H9 (cell line): ENCODE measurements around the gene NHLRC4. TPM values are rescaled to one million over a fixed set of nuclear protein-coding genes. Genes with fewer than 3 reads are reported as not detected.

Experiments
- DNase-seq: peaks from one replicate; pipeline ENCODE4 v3.0.0-alpha.2; 2017
- H2AFZ ChIP-seq: one replicate; pipeline ENCODE4 v1.6.1; 2013; ENCODE audit warnings: mild to moderate bottlenecking, low read length, control low read depth, moderate library complexity
- H2AK5ac ChIP-seq: 2 replicates; pipeline ENCODE4 v1.6.1; 2013; ENCODE audit warnings: low read length, control low read depth, mixed read lengths; ENCODE audit not compliant: insufficient read length
- H2BK120ac ChIP-seq: one replicate; pipeline ENCODE4 v1.6.1; 2013; ENCODE audit warnings: low read depth, mild to moderate bottlenecking, low read length, control low read depth, inconsistent platforms; ENCODE audit not compliant: poor library complexity, severe bottlenecking
- H2BK12ac ChIP-seq: 2 replicates; pipeline ENCODE4 v1.6.1; 2013; ENCODE audit warnings: low read length, control low read depth, mixed read lengths, low read depth; ENCODE audit not compliant: insufficient read length
- H2BK15ac ChIP-seq: 2 replicates; pipeline ENCODE4 v1.6.1; 2013; ENCODE audit warnings: low read depth, low read length, control low read depth
- H2BK20ac ChIP-seq: one replicate; pipeline ENCODE4 v1.6.1; 2013; ENCODE audit warnings: low read depth, mild to moderate bottlenecking, low read length, control low read depth, inconsistent platforms; ENCODE audit not compliant: poor library complexity, severe bottlenecking
- H2BK5ac ChIP-seq: 2 replicates; pipeline ENCODE4 v1.6.1; 2013; ENCODE audit warnings: low read length, control low read depth, mixed read lengths; ENCODE audit not compliant: insufficient read length
- H3K14ac ChIP-seq: 2 replicates; pipeline ENCODE4 v1.6.1; 2013; ENCODE audit warnings: low read length, control low read depth; ENCODE audit not compliant: insufficient read depth
- H3K18ac ChIP-seq: 2 replicates; pipeline ENCODE4 v1.6.1; 2013; ENCODE audit warnings: low read depth, mild to moderate bottlenecking, mixed read lengths, low read length, control low read depth; ENCODE audit not compliant: insufficient read length
- H3K23ac ChIP-seq: 2 replicates; pipeline ENCODE4 v1.6.1; 2013; ENCODE audit warnings: low read length, control low read depth, mixed read lengths, low read depth; ENCODE audit not compliant: insufficient read length
- H3K23me2 ChIP-seq: 2 replicates; pipeline ENCODE4 v1.6.1; 2013; ENCODE audit warnings: low read depth, mild to moderate bottlenecking, mixed read lengths, low read length, control low read depth; ENCODE audit not compliant: insufficient read length, poor library complexity, severe bottlenecking
- H3K27ac ChIP-seq: 2 replicates; pipeline ENCODE4 v1.5.1; 2013; ENCODE audit warnings: low read length, control low read depth, mixed read lengths, low read depth; ENCODE audit not compliant: insufficient read length
- H3K27me3 ChIP-seq: 2 replicates; pipeline ENCODE4 v1.6.1; 2013; ENCODE audit warnings: low read length, control low read depth, inconsistent platforms; ENCODE audit not compliant: insufficient read depth
- H3K4ac ChIP-seq: 2 replicates; pipeline ENCODE4 v1.6.1; 2013; ENCODE audit warnings: low read depth, mild to moderate bottlenecking, control low read depth, inconsistent platforms, low read length, moderate library complexity
- H3K4me1 ChIP-seq: 2 replicates; pipeline ENCODE4 v1.6.1; 2013; ENCODE audit warnings: low read length, control low read depth, inconsistent platforms; ENCODE audit not compliant: insufficient read depth
- H3K4me2 ChIP-seq: 2 replicates; pipeline ENCODE4 v1.6.1; 2013; ENCODE audit warnings: low read length, control low read depth, mixed read lengths; ENCODE audit not compliant: insufficient read length, insufficient read depth
- H3K56ac ChIP-seq: 2 replicates; pipeline ENCODE4 v1.6.1; 2013; ENCODE audit warnings: low read depth, mild to moderate bottlenecking, mixed read lengths, low read length, control low read depth; ENCODE audit not compliant: insufficient read length
- H3K79me1 ChIP-seq: 2 replicates; pipeline ENCODE4 v1.6.1; 2013; ENCODE audit warnings: low read depth, mild to moderate bottlenecking, moderate library complexity, low read length, control low read depth, inconsistent platforms; ENCODE audit not compliant: insufficient read depth, poor library complexity, severe bottlenecking
- H3K79me2 ChIP-seq: 2 replicates; pipeline ENCODE4 v1.6.1; 2013; ENCODE audit warnings: low read length, control low read depth, inconsistent platforms; ENCODE audit not compliant: insufficient read depth
- H3K9ac ChIP-seq: 2 replicates; pipeline ENCODE4 v1.6.1; 2013; ENCODE audit warnings: low read length, control low read depth, mixed read lengths; ENCODE audit not compliant: insufficient read length; ENCODE audit errors: extremely low read depth
- H3K9me3 ChIP-seq: one replicate; pipeline ENCODE4 v1.6.1; 2013; ENCODE audit warnings: low read depth, low read length, inconsistent platforms; ENCODE audit not compliant: control insufficient read depth
- H3T11ph ChIP-seq: one replicate; pipeline ENCODE4 v1.6.1; 2013; ENCODE audit warnings: mild to moderate bottlenecking, low read length, control low read depth, inconsistent platforms
- H4K20me1 ChIP-seq: one replicate; pipeline ENCODE4 v1.6.1; 2013; ENCODE audit not compliant: control insufficient read depth, insufficient read length, insufficient read depth
- H4K5ac ChIP-seq: 2 replicates; pipeline ENCODE4 v1.6.1; 2013; ENCODE audit warnings: low read depth, mild to moderate bottlenecking, mixed read lengths, low read length, control low read depth; ENCODE audit not compliant: insufficient read length
- H4K8ac ChIP-seq: replicated peaks from 2 replicates; pipeline ENCODE4 v1.6.1; 2013; ENCODE audit warnings: low read length, control low read depth, mixed read lengths, low read depth; ENCODE audit not compliant: insufficient read length
- H4K91ac ChIP-seq: 2 replicates; pipeline ENCODE4 v1.6.1; 2013; ENCODE audit warnings: low read depth, mild to moderate bottlenecking, moderate library complexity, mixed read lengths, low read length, control low read depth; ENCODE audit not compliant: insufficient read length
- H3K27ac Mint-ChIP-seq, 3 experiments: 2 replicates in 2 of 3; 3 replicates in 1 of 3; pipeline ENCODE4 v1.8.0; 2020 to 2021; ENCODE audit warnings: mixed read lengths in 3 of 3, mild to moderate bottlenecking in 1 of 3, moderate library complexity in 1 of 3
- H3K27me3 Mint-ChIP-seq: 2 replicates; pipeline ENCODE4 v1.8.0; 2021; ENCODE audit warnings: low read depth, mild to moderate bottlenecking, moderate library complexity, mixed read lengths
- H3K36me3 Mint-ChIP-seq, 3 experiments: 2 replicates in 2 of 3; 3 replicates in 1 of 3; pipeline ENCODE4 v1.8.0; 2020 to 2021; ENCODE audit warnings: low read depth in 3 of 3, mixed read lengths in 3 of 3; ENCODE audit not compliant: insufficient read depth in 1 of 3
- H3K4me1 Mint-ChIP-seq, 2 experiments: 2 replicates each; pipeline ENCODE4 v1.8.0; 2020; ENCODE audit warnings: mixed read lengths in 2 of 2
- H3K4me3 Mint-ChIP-seq, 2 experiments: 2 replicates in 1 of 2; 3 replicates in 1 of 2; pipeline ENCODE4 v1.8.0; 2020 to 2021; ENCODE audit warnings: mild to moderate bottlenecking in 2 of 2, mixed read lengths in 2 of 2, moderate library complexity in 1 of 2
- H3K9me3 Mint-ChIP-seq, 2 experiments: 2 replicates in 1 of 2; 3 replicates in 1 of 2; pipeline ENCODE4 v1.8.0; 2020; ENCODE audit warnings: mild to moderate bottlenecking in 2 of 2, mixed read lengths in 2 of 2, moderate library complexity in 1 of 2
- CTCF ChIP-seq: fragments of 200-600 bp; sonication (generic); conservative IDR thresholded peaks from 3 replicates; pipeline ENCODE4 v1.8.0; 2021; ENCODE audit warnings: antibody characterized with exemption, mild to moderate bottlenecking
- WGBS: extraction: QIAGEN DNeasy Blood & Tissue Kit; methylation state at CpG from one replicate; pipeline ENCODE4 v1.1.7; 2013; ENCODE audit warnings: missing lambda C conversion rate, low lambda C conversion rate, mixed read lengths; ENCODE audit not compliant: insufficient read length; ENCODE audit errors: extremely low coverage; 5-methylcytosine and 5-hydroxymethylcytosine counted together
- total RNA-seq: library from RNA; stranded (reverse); gene quantifications from 2 replicates; pipeline ENCODE4 v1.2.1, GENCODE V29; 2021

The NHLRC4 gene
- total RNA-seq, 1 experiment from 2014 or later, result 0.42 TPM

DNA sequence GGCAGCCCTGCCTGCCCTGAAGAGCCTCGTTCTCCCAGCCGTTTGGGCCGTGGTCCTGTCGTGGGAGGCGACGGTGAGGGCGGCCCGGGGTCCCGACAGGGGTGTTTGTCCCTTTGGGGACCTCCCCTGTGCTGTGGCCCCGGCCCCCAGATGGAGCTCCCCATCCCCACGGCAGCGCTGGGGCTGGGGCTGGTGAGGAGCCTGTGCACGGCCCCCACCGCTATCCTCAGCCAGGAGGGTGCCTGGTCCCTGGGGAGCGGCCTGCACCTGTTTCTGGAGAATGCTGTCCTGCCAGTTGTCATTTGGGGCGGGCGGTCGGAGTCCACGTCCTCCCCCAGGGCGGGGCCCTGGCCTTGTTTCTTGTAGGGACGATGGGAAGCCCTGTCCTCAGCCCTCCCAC, 32.7 kb upstream of the NHLRC4 start:
- H3K4me2 ChIP-seq, result no peak overlapping the region
- peaks cover 3 to 15% (median 13%) of the 10 kb centered on the region in 3 experiments; a peak in 6 of 7 replicates for H3K36me3 Mint-ChIP-seq
- no peaks in the 10 kb centered on the region for H3K4me1 ChIP-seq
- no peaks in the 10 kb centered on the region for H3K23me2 ChIP-seq
- no peak for DNase-seq
- H3T11ph ChIP-seq, result no peak overlapping the region
- no peak overlapping the region for H3K18ac ChIP-seq
- H3K27me3 ChIP-seq, result no peaks in the 10 kb centered on the region
- H4K5ac ChIP-seq, result no peak overlapping the region
- H3K9me3 ChIP-seq, result no peaks in the 10 kb centered on the region
- no peak overlapping the region for H2BK5ac ChIP-seq
- no peak overlapping the region for H2BK12ac ChIP-seq
- no peak overlapping the region for H4K8ac ChIP-seq
- H3K14ac ChIP-seq, result no peak overlapping the region; the same call in 1 of the 2 replicates
- no peak overlapping the region for H3K23ac ChIP-seq
- H3K4me3 Mint-ChIP-seq, result no peak overlapping the region
- H4K91ac ChIP-seq, result no peak overlapping the region
- no peak overlapping the region for H3K4ac ChIP-seq
- H2BK20ac ChIP-seq, result no peak overlapping the region
- H3K9ac ChIP-seq, result no peak overlapping the region
- peaks cover 3 to 8% of the 10 kb centered on the region in 2 experiments for H3K4me1 Mint-ChIP-seq
- peaks cover 14% of the 10 kb centered on the region; the same call in 1 of the 2 replicates for H3K79me2 ChIP-seq
- no peak overlapping the region for H3K56ac ChIP-seq
- H3K27me3 Mint-ChIP-seq, result no peaks in the 10 kb centered on the region
- H3K27ac Mint-ChIP-seq, result no peak overlapping the region
- peaks cover 6% of the 10 kb centered on the region for H4K20me1 ChIP-seq
- no peaks in the 10 kb centered on the region for H3K9me3 Mint-ChIP-seq
- no peaks in the 10 kb centered on the region for H3K79me1 ChIP-seq
- H2BK120ac ChIP-seq, result no peak overlapping the region
- WGBS, result no CpG with 5 or more reads among the region's 21 CpGs
- H2AK5ac ChIP-seq, result no peak overlapping the region
- H3K27ac ChIP-seq, result no peak overlapping the region
- no peak overlapping the region for H2BK15ac ChIP-seq
- no peak overlapping the region for H2AFZ ChIP-seq
- no peak for TF ChIP-seq CTCF
